Stimulated activated naive CD4-positive, alpha-beta T cell (primary cell): ENCODE measurements around the gene METTL15.
"Not testable (repeated sequence)": the region's sequence is repeated elsewhere in the genome, so short reads cannot be mapped to it uniquely, and the experiment has no call there.

Experiments
- DNase-seq, 6 experiments: peaks; one replicate each; lab custom pipeline; 2025; lab: John Stamatoyannopoulos, UW

Gene METTL15

DNA sequence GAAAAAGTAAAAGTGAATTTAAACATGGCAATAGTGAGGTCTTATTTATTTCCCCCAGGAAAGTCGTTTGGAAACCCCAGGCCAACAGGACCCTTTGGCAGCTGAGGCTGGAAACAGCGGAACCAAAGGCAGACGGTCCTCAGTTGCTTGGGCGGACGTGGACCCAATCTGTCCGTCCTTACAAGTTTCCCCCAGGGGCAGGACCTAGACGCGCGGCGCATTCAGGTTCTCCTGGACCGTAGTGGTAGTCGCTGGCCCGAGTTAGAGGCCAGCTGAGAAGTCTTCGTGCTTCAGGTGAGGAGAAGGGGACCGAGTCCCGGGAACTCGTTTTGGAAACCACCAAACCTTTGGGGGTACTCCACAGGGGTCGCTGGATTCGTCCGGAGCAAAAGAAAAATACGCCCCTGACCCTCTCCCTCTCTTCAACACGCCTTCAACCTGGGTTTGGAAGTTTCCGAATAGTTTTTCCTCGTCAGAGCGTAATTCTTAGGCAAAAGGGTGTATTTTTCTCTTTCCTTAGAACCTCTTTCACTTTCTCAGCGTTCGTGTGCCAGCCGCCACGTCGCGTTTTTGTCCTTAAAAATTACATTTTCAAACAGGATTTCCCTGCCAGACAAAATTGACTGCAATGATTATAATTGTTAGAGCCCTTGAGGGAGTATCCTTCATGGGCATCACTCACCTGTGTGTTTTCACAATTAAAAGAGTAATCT, 2.1 kb downstream of the METTL15 start:
- DNase-seq: peak; percentile 12 to 48 (median 16)

GRCh38 chr11:28110821-28111200, 2.6 kb downstream of the METTL15 start:
- no peak for DNase-seq

DNA sequence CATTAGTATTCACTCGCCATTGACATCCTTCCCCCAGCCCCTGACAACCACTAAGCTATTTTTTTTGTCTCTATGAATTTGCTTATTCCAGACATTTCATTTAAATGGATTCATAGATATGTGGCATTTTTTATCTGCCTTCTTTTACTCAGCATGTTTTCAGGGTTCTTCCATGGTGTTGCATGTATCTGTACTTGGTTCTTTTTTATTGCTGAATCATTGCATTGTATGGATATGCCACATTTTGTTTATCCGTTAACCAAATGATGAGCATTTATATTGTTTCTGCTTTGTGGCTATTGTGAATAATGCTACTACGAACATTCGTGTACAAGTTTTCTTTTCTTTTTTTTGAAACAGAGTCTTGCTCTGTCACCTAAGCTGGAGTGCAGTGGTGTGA, 5.9 kb downstream of the METTL15 start:
- no peak for DNase-seq

- no peak for DNase-seq
These were observed 6.5 kb downstream of the METTL15 start for GRCh38 chr11:28114731-28115130.

GRCh38 chr11:28117712-28118111, 9.5 kb downstream of the METTL15 start:
- no peak for DNase-seq

- no peak for DNase-seq
These were observed 15.0 kb downstream of the METTL15 start for GRCh38 chr11:28123151-28123581.

GRCh38 chr11:28132548-28132947, 24.4 kb downstream of the METTL15 start:
- no peak for DNase-seq

DNA sequence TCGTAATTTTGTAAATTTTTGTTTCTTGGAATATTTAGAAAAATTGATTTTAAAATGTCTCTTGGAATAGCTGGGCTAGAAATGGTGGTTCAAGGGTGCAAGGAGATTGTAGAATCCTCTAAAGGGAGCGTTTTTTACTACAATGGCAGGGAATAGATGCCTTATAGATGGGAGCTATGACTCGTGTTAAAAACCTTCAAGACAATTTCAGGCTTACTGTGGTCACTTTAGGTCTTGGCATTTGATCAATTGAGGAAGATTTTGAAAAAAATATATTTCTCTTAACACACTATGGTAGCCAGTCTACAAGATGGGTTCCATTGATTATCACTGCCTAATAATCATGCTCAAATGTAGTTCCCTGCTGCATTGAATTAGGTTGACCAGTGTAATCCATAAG, 25.0 kb downstream of the METTL15 start:
- DNase-seq: no peak

DNA sequence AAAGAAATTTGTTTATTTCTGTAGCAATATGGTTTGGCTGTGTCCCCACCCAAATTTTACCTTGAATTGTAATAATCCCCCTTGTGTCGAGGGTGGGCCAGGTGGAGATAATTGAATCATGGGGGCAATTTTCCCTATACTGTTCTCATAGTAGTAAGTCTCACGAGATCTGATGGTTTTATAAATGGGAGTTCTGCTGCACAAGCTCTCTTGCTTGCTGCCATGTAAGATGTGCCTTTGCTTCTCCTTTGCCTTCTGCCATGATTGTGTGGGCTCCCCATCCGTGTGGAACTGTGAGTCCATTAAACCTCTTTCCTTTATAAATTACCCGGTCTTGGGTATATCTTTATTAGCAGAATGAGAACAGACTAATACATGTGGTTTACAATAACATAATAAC, 28.0 kb downstream of the METTL15 start:
- not testable (repeated sequence) for DNase-seq

- no peak for DNase-seq
These were observed 29.2 kb downstream of the METTL15 start for GRCh38 chr11:28137366-28137765.

DNA sequence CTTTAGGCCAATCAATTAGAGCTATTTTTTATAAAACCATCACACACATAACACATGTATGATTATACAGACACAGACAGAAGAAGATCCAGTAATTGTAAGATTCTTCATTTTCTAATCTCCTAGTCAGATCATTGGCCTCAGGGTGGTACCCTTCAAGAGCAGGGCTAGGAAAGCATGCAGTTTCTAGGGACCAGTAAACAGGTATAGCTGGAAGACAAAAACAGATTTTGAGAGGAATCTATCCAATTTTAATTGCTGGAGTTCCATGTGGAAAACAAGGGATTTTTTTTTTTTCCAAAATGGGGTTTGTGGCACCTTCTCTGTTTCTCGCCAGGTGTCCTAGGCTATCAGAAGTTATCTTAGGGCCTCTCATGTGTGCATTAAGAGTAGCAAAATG, 29.6 kb downstream of the METTL15 start:
- no peak for DNase-seq

DNA sequence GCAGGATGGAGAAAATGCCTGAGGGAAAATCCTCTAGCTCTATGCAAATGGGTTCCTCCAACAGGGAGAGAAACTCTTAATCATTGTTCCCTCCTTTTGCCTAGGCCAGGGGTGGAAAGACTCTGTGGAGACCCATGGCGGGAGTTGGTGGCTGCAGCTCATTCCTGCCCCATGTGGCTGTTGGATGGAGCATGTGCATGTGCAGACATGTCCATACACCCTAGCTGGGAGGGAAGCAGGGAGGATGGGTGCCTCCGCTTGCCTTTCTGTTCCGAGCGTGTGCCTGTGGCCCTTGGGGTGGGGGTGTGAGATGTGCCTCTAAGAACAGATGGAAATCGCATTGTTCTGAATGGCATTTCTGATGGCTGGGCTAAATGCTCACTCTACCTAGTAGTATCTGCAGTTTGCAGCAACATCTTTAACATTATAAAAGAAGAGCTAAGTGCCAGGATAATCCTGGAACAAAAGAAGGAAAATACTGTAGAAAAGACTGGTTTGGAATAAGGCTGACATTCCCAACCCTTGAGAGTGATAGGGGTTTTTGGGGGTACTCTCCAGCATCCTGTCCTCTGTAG, 31.7 kb downstream of the METTL15 start:
- DNase-seq: no peak

- DNase-seq: no peak
These were observed 32.7 kb downstream of the METTL15 start for GRCh38 chr11:28140689-28141455.

- no peak for DNase-seq
These were observed 34.5 kb downstream of the METTL15 start for GRCh38 chr11:28142724-28143123.

- DNase-seq: no peak
These were observed 36.6 kb downstream of the METTL15 start for GRCh38 chr11:28144808-28145207.

DNA sequence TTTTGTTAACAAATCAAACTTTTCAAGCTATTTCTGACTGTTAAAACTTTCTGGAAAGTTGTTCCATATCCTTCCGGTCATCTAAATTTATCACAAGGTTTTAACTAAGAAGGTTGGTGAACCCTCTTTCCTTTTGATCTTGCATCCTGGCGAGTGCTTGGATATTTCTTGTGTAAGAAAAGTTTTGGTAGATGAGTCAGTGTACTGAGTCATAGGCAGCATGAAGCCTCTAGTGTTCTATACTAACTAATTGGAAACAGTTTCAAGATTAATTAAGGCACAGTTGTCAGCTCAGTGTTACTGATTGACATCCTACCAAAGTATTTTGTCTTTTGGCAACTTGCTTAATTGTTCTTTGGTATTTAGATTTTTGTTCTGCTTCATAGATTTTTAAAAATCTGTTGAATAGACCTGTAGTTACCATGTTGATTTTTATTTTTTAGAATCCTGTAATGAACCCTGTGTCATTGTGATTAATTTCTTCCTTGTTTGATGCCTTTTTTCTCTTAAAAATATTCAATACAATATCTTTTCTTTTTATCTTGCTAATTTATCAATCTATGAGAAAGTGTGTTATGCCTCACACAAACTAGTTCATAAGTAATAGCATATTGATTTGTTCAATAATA, 38.0 kb downstream of the METTL15 start:
- no peak for DNase-seq

- no peak for DNase-seq
These were observed 44.6 kb downstream of the METTL15 start for GRCh38 chr11:28152743-28153142.

- no peak for DNase-seq
These were observed 45.4 kb downstream of the METTL15 start for GRCh38 chr11:28153586-28153985.

DNA sequence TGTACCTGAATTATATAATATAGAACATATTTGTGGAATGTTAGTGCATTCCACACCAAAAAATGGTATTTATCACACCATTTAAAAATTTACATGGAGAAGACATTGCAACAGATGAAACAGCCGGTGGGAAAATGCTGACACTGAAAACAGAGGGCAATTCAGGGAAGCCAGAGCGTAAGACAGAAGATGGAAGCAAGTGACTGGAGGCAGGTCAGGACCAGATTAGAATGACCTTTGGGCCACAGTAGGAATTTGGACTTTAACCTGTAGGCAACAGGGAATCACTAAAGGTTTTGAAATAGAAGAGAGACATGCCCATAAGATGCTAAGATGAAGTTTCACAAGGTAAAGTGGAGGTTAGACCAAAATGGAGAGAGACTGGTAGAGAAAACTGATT, 60.5 kb downstream of the METTL15 start:
- DNase-seq: no peak

DNA sequence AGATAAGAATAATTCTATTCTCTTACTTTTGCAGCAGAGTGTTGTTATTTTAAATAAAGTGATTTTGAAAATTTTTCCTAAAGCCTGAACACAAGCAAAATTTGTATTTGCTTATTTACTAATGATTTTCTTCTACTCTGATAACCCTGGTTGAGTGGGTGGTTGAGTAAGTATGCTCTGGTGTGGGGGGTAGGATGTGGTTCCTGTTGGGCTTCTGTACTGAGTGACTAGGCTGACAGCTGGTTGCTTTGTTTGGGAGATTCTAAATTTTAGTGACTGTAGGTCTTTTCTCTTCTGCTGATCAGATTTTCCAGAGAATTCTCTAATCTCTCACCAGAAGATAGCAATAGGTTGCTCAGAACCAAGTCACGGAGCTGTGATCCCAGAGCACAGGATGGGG, 61.6 kb downstream of the METTL15 start:
- no peak for DNase-seq

DNA sequence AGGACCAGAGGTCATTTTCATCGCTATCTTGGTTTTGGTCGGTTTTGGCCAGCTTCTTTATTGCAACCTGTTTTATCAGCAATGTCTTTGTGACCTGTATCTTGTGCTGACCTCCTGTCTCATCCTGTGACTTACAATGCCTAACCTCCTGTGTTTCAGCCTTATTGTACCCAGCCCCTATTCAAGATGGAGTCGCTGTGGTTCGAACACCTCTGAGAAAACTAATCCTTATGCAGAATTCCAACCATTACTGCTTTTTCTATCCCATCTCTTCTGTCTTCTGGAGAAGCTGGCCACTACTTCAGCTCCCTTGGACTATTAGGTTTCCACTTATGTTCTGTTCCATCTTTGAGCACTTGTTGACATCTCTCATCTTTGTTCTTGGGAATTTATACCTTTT, 62.6 kb downstream of the METTL15 start:
- DNase-seq: no peak

GRCh38 chr11:28176351-28176750, 68.2 kb downstream of the METTL15 start:
- no peak for DNase-seq

GRCh38 chr11:28195449-28195848, 87.3 kb downstream of the METTL15 start:
- no peak for DNase-seq
